GM12801 (cell line): Measurements from ENCODE around the gene PLEKHA4.

Experiments
- TF ChIP-seq, protein P1 (sequence below): IDR thresholded peaks from one replicate; pipeline ENCODE4 v1.5.1; 2011; ENCODE audit warnings: control low read depth; ENCODE audit not compliant: insufficient read length; ENCODE audit errors: extremely low read depth

PLEKHA4 gene

DNA sequence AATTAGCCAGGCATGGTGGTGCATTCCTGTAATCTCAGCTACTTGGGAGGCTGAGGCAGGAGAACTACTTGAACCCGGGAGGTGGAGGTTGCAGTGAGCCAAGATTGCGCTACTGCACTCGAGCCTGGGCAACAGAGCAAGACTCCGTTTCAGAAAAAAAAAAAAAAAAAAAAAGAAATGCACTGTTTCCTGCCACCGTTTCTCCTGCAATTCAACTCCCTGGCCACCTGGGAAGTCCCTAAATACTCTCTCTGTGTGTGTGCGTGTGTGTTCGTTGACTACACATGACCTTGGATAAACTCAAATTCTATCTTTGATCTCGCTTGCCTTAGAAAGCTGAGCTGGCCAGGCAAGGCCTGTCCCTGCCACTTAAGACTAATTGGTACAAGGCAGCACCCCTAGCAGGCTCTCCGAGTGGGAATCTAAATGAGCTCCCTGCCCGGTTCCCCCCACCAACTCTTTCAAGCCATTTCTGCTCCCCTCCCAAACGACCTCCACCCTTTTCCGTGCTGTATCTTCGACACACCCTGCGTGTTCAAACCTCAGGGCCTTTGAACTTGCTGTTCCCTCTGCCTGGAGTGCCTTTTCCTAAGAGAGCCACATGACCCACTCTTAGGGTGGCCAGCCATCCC is 52.4 kb downstream of the PLEKHA4 start:
- TF ChIP-seq, protein P1, sequence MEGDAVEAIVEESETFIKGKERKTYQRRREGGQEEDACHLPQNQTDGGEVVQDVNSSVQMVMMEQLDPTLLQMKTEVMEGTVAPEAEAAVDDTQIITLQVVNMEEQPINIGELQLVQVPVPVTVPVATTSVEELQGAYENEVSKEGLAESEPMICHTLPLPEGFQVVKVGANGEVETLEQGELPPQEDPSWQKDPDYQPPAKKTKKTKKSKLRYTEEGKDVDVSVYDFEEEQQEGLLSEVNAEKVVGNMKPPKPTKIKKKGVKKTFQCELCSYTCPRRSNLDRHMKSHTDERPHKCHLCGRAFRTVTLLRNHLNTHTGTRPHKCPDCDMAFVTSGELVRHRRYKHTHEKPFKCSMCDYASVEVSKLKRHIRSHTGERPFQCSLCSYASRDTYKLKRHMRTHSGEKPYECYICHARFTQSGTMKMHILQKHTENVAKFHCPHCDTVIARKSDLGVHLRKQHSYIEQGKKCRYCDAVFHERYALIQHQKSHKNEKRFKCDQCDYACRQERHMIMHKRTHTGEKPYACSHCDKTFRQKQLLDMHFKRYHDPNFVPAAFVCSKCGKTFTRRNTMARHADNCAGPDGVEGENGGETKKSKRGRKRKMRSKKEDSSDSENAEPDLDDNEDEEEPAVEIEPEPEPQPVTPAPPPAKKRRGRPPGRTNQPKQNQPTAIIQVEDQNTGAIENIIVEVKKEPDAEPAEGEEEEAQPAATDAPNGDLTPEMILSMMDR, result no peak

DNA sequence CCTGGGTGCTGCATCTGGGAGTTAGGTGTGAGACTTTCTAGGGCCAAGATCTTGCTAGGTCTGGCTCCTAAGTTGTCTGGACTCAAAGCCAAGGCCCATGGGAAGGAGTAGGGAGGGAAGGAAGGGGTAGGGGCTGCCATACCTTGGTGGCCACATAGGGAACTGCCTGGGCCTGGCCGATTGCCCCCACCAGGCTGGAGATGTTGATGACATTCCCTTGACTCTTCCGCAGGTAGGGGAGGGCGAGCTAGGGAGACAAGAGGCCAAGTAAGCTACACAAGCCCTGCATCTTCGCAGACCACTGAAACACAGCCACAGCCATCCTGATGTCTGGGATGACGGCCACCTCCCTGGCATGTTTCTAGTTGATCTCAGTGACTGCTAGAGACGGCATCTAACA is 53.5 kb downstream of the PLEKHA4 start:
- TF ChIP-seq, protein P1, result no peak

DNA sequence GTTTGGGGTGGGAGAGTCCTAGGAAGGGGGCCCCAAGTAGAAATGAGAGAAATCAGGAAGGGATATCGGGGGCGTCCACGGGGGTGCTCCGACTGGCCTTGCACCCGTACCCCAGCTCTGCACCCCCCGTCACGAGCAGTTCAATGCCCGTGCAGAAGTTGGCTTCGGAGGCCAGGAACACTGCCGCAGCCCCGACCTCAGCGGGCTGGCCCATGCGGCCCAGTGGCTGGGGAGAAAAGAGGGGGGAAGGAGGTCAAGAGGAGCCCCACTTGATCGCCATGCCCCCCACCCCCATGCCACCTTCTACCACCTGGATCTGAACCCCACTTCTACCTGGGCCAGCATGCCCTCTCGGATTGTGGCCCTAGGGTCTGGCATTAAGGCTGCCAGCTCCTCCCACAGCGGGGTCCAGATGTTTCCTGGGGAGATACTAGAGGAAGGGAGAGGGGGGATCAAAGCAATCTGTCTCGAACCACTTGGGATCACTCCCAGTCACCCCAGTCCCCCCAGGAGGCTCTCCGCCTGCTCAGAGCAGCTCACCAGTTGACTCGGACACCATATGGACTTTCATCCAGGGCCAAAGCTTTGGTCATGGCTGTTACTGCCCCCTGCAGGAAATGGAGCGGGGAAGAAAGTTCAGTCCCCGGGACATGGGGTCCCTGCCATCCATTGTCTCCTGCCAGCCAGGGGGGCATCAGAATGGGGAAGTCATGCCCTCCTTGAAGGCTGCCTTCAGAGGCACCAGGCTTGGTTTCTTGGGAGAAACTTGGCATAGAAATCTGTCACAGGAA is 55.1 kb downstream of the PLEKHA4 start:
- TF ChIP-seq, protein P1, result no peak

DNA sequence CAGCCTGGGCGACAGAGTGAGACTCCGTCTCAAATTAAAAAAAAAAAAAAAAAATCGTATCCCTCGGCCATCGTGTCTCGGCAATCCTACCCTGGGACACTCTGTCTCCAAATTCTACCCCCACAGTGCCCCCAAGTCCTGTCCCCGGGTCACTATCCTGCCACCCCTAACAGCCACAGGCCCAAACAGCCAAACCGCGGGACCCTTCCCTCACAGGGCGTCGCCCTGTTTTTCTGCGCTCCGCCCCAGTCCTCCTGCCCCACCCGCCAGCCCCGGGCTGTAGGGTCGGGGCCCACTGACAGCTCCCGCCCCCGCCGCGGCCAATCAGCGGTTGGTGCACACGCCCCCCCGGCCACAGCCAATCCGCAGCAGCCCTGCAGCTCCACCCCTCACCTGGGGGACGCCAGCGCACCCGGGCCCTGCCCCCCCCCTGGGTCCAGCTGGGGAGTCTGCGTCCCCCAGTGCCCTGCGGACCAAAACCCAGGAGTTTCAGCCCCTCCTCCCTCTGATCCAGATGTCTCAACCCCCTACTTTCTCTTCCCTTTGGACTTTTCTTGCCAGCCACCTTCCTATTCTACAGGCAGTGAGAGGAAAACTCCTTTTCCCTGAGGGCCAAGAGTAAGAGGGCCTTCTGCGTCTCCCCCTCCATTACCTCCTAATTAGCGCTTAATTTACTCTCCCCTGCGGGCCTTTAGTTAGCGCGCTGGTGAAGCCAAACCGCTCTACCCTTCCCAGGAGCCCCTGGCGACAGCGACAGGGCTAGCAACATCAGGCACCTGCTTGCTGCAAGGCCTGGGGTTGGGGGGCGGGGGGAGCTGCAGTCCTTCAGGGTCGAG is 56.1 kb downstream of the PLEKHA4 start:
- TF ChIP-seq, protein P1, result no peak

DNA sequence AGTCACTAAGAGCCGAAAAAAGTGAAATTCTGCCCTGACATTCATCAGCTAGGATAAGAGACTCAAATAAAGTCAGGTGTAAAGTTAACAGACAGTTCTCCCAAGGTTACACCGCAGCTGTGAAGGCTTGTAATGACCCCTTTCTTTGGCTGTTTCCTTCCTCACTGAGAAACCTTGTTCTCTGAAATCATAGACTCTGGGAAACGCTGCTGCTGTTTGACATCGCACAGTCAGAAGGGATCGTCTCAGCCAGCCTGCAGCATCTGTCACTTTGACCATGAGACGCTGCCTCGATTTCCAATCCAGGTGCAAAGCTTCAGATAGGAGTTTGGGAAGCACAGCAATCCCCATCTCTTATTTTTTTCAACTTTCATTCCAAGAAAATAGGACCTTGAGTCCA is 58.3 kb downstream of the PLEKHA4 start:
- TF ChIP-seq, protein P1, result no peak

DNA sequence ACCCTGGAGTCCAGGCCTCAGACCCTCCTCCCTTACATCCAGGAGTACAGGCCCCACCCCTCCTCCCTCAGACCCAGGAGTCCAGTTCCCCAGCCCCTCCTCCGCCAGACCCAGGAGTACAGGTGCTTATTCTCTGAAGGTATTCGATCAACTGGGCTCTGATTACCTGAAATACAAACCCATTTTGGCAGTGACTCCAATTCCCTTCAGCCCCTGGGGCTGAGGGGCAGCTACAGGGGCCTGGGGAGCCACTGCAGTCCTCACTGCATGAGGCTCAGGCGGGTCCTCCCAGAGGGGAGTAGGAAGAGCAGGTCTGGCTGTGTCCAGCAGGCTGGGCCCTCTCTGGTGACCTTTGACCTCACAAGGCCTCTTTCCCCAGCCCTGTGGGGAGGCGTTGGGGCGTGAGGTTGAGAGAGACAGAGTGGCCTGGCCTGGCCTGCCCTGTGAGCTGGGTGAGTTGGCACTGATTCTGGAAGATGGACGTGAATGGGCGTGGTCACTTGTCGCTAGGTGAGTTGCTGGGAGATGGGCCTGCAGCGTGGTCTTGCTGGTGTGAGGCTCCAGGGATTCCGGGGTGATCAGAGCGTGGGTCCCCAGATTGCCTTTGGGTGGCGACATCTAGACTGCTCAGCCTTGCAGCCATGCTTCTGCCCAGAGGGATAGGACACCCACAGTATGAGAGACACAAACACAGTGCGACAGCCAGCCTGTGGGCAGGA is 60.7 kb downstream of the PLEKHA4 start:
- TF ChIP-seq, protein P1, result no peak
